Nephron (organoid): Measurements from ENCODE around the gene C12orf50.

Experiments used
- H3K27ac Mint-ChIP-seq, 3 experiments: 2 replicates each; pipeline ENCODE4 v1.8.0; 2020; ENCODE audit warnings: mixed read lengths in 3 of 3, mild to moderate bottlenecking in 2 of 3, moderate library complexity in 1 of 3
- H3K27me3 Mint-ChIP-seq: 2 replicates; pipeline ENCODE4 v1.8.0; 2021; ENCODE audit warnings: low read depth, mild to moderate bottlenecking, moderate library complexity, mixed read lengths
- H3K36me3 Mint-ChIP-seq: 2 replicates; pipeline ENCODE4 v1.8.0; 2020; ENCODE audit warnings: low read depth, mixed read lengths
- H3K4me1 Mint-ChIP-seq: 2 replicates; pipeline ENCODE4 v1.8.0; 2020; ENCODE audit warnings: mixed read lengths
- H3K4me3 Mint-ChIP-seq, 3 experiments: 2 replicates each; pipeline ENCODE4 v1.8.0; 2020; ENCODE audit warnings: mild to moderate bottlenecking in 3 of 3, mixed read lengths in 3 of 3, moderate library complexity in 2 of 3
- H3K9me3 Mint-ChIP-seq: 2 replicates; pipeline ENCODE4 v1.8.0; 2020; ENCODE audit warnings: mixed read lengths
- CTCF ChIP-seq, 3 experiments: fragments of 200-600 bp; sonication (generic); IDR thresholded peaks; one replicate each; pipeline ENCODE4 v1.5.0; 2021; ENCODE audit warnings: antibody characterized with exemption in 3 of 3; ENCODE audit not compliant: unreplicated experiment in 3 of 3

Gene C12orf50

GRCh38 chr12:88015825-88016224, 13.4 kb downstream of the C12orf50 start:
- Mint-ChIP-seq H3K4me1 (no peaks in the 10 kb centered on the region), H3K27ac (no peak overlapping the region), H3K27me3 (no peaks in the 10 kb centered on the region), H3K9me3 (peaks cover 27% of the 10 kb centered on the region), H3K4me3 (no peak overlapping the region), H3K36me3 (no peaks in the 10 kb centered on the region)
- TF ChIP-seq CTCF (IDR thresholded peaks at IDR 0.05; ENCODE audit: unreplicated experiment in 3 of 3), result no peak

- Mint-ChIP-seq H3K4me1 (no peaks in the 10 kb centered on the region), H3K4me3 (no peak overlapping the region), H3K27ac (no peak overlapping the region), H3K36me3 (no peaks in the 10 kb centered on the region), H3K9me3 (peaks cover 3% of the 10 kb centered on the region), H3K27me3 (no peaks in the 10 kb centered on the region)
- no peak for TF ChIP-seq CTCF (IDR thresholded peaks at IDR 0.05; ENCODE audit: unreplicated experiment in 3 of 3)
These were observed 17.4 kb downstream of the C12orf50 start for GRCh38 chr12:88011755-88012154.

GRCh38 chr12:88006351-88006750, 22.9 kb downstream of the C12orf50 start:
- Mint-ChIP-seq H3K27ac (no peak overlapping the region), H3K9me3 (peaks cover 9% of the 10 kb centered on the region), H3K4me3 (no peak overlapping the region), H3K36me3 (no peaks in the 10 kb centered on the region), H3K4me1 (no peaks in the 10 kb centered on the region), H3K27me3 (no peaks in the 10 kb centered on the region)
- TF ChIP-seq CTCF (IDR thresholded peaks at IDR 0.05; ENCODE audit: unreplicated experiment in 3 of 3), result no peak

GRCh38 chr12:88001327-88001726, 27.9 kb downstream of the C12orf50 start:
- H3K36me3 Mint-ChIP-seq, result no peaks in the 10 kb centered on the region
- no peaks in the 10 kb centered on the region for H3K27me3 Mint-ChIP-seq
- H3K4me1 Mint-ChIP-seq, result no peaks in the 10 kb centered on the region
- peaks cover 9% of the 10 kb centered on the region for H3K9me3 Mint-ChIP-seq
- no peak for TF ChIP-seq CTCF (IDR thresholded peaks at IDR 0.05; ENCODE audit: unreplicated experiment in 3 of 3)
- no peak overlapping the region for H3K27ac Mint-ChIP-seq
- H3K4me3 Mint-ChIP-seq, result no peak overlapping the region

GRCh38 chr12:87995581-87996178, 33.5 kb downstream of the C12orf50 start:
- H3K4me3 Mint-ChIP-seq, result no peak overlapping the region
- no peak overlapping the region for H3K27ac Mint-ChIP-seq
- TF ChIP-seq CTCF (IDR thresholded peaks at IDR 0.05; ENCODE audit: unreplicated experiment in 3 of 3), result peak; percentile 77 to 84 (median 82)
- H3K27me3 Mint-ChIP-seq, result no peaks in the 10 kb centered on the region
- H3K36me3 Mint-ChIP-seq, result no peaks in the 10 kb centered on the region
- no peaks in the 10 kb centered on the region for H3K4me1 Mint-ChIP-seq
- no peaks in the 10 kb centered on the region for H3K9me3 Mint-ChIP-seq

- TF ChIP-seq CTCF (IDR thresholded peaks at IDR 0.05; ENCODE audit: unreplicated experiment in 3 of 3), result no peak
These were observed 37.7 kb downstream of the C12orf50 start for GRCh38 chr12:87991483-87991882.

More at GRCh38 chr12:87991483-87991882, 37.7 kb downstream of the C12orf50 start:
- no peaks in the 10 kb centered on the region for H3K9me3 Mint-ChIP-seq
- H3K4me1 Mint-ChIP-seq, result no peaks in the 10 kb centered on the region
- H3K4me3 Mint-ChIP-seq, result no peak overlapping the region
- no peaks in the 10 kb centered on the region for H3K36me3 Mint-ChIP-seq
- H3K27ac Mint-ChIP-seq, result no peak overlapping the region
- H3K27me3 Mint-ChIP-seq, result no peaks in the 10 kb centered on the region
